NCI-H2107 treated with DMSO at 0.1 percent for 48 hours (cell line): ENCODE results near the gene CDK9.
"Not testable (repeated sequence)": the region's sequence is repeated elsewhere in the genome, so short reads cannot be mapped to it uniquely, and the experiment has no call there.

ENCODE experiments used
- DNase-seq: peaks from one replicate; lab custom pipeline; 2025; ENCODE audit not compliant: unreplicated experiment; lab: John Stamatoyannopoulos, UW

CDK9 gene

DNA sequence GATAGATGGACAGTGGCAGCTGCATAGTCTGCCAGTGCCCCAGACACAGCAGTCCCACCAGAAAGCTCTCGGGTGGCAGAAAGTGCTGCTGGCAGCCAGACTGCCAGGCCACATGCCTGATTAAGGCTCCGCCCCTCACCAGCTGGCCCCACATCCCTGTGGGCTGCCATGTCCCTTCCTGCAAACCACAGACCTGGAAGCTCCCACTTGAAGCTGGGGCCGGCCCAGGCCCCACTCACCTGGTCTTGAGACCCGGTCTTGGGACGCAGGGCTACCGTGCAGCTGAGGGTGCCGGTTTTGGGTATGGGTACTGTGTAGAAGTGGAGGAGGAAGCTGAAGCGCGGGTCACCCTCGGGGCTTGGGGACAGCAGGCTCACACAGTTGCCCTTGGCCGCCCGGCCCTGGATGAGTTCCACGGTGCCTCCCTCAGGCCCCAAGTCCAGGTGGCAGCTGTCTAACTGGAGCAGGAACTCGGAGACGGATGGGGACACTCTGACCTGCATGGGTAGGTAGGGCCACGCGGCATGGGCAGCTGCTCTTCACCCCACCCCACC is 32.1 kb downstream of the CDK9 start:
- DNase-seq = no peak

DNA sequence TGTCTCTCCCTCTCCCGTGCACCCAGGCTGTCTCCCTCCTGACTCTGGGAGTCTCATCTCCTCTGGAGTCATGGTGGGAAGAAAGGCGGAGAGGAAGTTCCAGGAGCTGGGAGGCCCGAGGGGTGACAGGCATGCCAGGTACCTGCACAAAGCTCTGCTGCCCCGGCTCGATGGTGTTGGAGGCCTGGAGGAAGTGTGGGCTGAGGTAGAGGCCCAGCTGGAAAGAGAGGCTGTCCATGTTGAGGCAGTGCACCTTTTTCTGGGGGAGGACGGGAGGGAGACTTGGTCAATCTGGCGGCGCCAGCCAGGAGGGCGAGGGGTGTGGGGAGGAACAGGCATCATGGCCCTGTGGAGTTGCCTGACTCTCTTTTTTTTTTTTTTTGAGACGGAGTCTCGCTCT is 32.7 kb downstream of the CDK9 start:
- DNase-seq = no peak

DNA sequence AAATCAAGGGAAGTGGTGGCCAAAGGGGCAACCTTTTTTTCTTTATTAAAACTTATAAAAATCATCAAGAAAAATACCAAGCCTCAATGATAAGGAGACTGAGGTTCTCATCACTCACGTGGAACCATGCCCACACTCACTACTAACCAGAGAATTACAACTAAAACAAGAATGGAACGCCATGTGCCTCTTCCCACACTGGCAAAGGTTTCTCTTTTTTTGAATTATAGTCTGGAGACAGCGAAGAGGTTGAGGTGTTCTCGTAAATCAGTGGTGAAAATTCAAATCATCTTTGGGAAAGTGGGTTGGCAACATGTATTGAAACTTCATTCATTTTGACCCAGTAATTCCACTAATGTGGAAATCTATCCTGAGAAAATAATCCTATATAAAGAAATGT is 36.3 kb downstream of the CDK9 start:
- DNase-seq = no peak

DNA sequence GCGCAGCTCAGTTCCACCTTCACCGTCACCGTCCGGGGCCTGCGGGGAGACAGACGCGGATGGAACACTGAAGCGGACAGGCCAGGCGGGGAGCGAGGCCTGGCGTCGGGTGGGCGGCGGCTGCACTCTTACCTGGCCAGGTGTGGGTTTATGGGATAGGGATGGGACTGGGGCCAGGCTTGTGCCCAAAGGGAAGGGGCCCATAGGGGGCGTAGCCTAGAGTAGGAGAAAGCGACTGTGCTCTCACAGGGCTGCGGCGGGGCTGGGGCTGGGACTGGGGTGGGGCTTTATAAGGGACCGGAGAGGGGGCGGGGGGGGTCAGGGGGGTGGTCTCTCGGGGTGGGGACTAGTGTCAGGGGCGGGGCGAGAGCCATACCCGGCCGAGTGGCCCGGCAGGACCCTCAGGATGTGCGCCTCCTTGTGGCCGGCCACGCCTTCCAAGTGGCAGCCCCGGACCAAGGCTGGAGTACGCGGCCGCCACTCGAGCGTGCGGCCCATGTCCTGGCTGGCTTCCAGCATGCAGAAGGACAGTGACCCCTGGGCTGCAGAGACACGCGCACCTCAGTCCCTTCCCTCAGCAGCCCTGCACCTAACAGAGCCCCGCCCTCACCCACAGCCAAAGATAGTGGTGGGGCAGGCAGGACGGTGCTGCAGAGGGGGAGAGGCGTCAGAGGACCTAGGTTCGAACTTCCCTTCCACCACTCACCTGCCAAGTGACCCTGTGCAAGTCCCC is 39.7 kb downstream of the CDK9 start:
- no peak for DNase-seq

DNA sequence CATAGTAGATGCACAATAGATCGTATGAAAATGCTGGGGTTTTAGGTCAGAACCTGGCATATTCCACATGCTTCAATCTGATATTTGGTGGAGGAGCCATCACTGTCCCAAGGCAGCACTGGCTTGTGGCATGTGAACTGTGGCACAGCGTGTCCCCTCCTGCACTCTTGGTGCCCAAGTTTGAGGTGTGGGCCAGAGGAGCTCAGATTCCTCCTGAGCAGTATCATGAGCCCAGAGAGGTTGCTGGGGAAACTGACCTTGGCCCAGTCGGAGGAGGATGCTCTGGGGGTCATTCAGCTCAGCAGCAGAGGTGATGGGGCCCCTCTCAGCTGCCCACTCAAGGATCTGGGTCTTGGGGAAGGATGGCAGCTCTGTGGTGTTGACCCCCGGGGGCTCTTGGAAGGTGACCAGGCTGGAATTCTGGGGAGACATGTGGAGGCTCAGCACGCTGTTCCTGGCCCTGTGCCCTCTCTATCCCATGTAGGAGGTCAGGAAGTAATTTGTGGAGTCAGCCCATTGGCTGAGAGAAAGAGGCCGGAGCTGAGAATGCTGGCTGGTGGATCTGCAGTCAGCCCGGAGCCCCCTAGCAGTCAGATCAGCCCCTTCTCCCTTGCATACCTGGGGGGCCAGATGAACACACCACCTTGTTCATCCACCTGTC is 40.5 kb downstream of the CDK9 start:
- no peak for DNase-seq

- DNase-seq = no peak
Measured at GRCh38 chr9:127828262-127829031, 42.6 kb downstream of the CDK9 start.

GRCh38 chr9:127829205-127829906 is 43.5 kb downstream of the CDK9 start:
- DNase-seq = no peak

DNA sequence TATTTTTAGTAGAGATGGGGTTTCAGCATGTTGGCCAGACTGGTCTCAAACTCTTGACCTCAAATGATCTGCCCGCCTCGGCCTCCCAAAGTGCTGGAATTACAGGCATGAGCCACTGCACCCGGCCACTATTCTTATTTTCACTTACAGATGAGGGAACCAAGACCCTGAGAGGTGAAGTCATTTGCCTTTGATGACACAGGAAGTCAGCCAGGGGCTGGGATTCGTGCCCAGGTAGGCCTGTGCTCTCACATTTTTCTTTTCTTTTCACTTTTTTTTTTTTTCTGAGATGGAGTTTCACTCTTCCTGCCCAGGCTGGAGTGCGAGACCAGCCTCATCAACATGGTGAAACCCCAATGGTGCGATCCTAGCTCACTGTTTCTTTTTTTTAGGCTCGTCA is 46.4 kb downstream of the CDK9 start:
- DNase-seq = no peak

DNA sequence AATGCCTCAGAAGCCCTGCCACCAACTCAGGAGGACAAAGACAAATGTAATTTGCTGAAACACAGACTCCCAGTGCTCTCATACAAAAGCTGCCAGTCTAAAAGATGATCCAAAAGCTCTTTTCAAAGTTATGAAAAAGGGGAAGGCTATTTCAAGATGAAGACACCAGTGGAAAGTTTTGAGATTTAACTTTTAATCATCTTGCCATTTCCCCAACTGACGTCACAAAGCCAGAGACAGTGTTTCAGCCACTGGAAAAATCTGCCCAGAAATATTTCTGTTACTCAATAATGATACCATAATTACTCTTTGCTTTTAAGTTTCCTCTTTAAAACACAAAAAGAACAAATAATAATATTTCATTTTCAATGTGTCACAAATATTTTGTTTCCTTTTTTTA is 47.7 kb downstream of the CDK9 start:
- DNase-seq = no peak

DNA sequence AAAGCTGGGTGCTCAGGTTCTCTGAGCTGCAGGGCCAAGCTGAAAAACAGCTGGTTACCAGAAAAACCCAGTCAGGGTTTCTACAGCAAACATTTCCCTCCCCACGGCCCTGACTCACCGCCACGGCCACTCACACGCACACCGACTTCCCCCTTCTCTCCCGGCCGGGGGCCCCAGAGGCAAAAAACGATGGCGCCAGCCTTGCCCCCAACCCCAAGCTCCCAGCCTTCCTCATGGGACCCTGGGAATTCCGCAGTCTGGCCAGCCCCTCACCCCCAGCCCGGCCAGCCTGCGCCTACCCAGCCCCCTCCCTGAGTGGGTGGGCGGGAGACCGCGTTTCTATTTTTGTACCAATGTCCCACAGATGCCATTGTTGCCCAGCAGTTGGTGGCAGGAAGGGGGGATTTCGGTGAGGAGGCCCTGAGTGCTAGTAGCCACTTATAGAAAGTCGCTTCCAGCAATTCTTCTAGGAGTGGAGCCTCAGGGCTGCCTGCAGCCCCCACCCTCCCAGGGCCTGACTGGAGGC is 50.2 kb downstream of the CDK9 start:
- DNase-seq = no peak

DNA sequence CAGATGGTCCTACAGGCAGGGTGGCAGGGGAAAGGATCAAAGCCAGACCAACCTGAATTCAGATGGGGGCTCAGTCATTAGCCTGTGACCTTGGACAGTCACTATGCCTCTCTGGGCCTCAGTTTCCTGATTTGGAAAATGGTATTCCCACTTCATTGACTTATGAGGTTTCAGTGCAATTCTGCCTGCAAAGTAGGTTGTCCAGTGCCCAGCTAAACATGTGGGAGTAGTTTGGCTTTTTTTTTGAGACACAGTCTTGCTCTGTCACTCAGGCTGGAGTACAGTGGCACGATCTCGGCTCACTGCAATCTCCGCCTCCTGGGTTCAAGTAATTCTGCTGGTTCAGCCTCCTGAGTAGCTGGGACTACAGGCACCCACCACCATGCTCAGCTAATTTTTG is 50.7 kb downstream of the CDK9 start:
- not testable (repeated sequence) for DNase-seq

- no peak for DNase-seq
Measured at GRCh38 chr9:127837346-127837745, 51.5 kb downstream of the CDK9 start.

DNA sequence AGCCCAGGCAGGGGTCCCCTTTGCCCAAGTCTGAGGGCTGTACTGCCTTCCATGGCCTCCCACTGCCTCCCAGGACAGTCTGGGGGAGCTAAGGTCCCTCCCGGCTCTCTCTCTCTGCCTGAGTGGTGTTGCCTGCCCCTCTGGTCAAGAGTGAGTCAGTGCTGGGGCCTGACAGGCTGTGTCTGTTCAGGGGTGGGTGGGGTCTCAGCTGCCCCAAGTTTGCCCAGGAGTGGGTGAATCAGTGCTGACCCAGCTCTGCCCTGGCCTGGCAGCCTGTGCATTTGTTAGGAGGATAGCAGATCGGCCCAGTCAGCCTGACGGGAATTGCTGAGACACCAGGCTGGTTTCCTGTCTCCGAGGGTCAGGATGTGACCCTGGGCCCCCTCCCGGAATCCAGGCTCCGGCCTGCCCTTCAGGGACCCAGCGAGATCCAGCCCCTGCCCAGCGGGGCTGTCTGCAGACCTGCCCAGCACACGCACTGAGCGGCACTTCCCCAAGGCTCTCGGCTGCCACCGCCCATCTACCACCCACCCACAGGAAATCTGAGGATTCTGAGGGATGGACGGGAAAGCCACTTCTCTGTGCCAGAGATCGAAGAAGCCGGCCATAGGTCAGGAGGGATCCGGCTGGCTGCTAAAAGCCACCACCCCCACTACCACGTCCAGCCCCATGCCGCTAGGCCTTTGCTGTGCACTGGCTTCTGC is 52.7 kb downstream of the CDK9 start:
- no peak for DNase-seq
